Measurements from ENCODE around the gene COL16A1. TPM values are rescaled to one million over a fixed set of nuclear protein-coding genes. Genes with fewer than 3 reads are reported as not detected.

COL16A1 gene
- total RNA-seq, 1 experiment from 2014 or later, result 6.2 TPM

GRCh38 chr1:31697369-31697984 is 6.3 kb downstream of the COL16A1 start:
- Histone ChIP-seq H2BK20ac (ENCODE audit: low read depth, low read length, poor library complexity, severe bottlenecking) (no peak overlapping the region), H3K23me2 (ENCODE audit: insufficient read length, low read depth, low read length, poor library complexity, severe bottlenecking) (no peaks in the 10 kb centered on the region), H3K27ac (ENCODE audit: insufficient read length, low read depth, low read length) (no peak overlapping the region), H2BK15ac (ENCODE audit: low read depth, low read length) (no peak overlapping the region), H2BK5ac (ENCODE audit: insufficient read length, low read length) (no peak overlapping the region), H4K20me1 (ENCODE audit: control insufficient read depth, insufficient read depth, insufficient read length) (no peaks in the 10 kb centered on the region), H2AFZ (ENCODE audit: low read length) (no peak overlapping the region), H2BK120ac (ENCODE audit: low read depth, low read length, poor library complexity, severe bottlenecking) (no peak overlapping the region), H4K5ac (ENCODE audit: insufficient read length, low read depth, low read length) (no peak overlapping the region), H3K79me2 (ENCODE audit: insufficient read depth, low read length) (no peaks in the 10 kb centered on the region), H3K27me3 (ENCODE audit: insufficient read depth, low read length) (no peaks in the 10 kb centered on the region; the same call in 1 of the 2 replicates), H3K14ac (ENCODE audit: insufficient read depth, low read length) (no peak overlapping the region), H3T11ph (ENCODE audit: low read length) (no peak overlapping the region), H4K8ac (replicated peaks; ENCODE audit: insufficient read length, low read depth, low read length) (no peak overlapping the region), H3K79me1 (ENCODE audit: insufficient read depth, low read depth, low read length, poor library complexity, severe bottlenecking) (no peaks in the 10 kb centered on the region), H2AK5ac (ENCODE audit: insufficient read length, low read length) (no peak overlapping the region), H4K91ac (ENCODE audit: insufficient read length, low read depth, low read length) (no peak overlapping the region), H3K56ac (ENCODE audit: insufficient read length, low read depth, low read length) (peak overlapping the region; percentile 5), H3K4me1 (ENCODE audit: insufficient read depth, low read length) (peaks cover 3% of the 10 kb centered on the region; the same call in 1 of the 2 replicates), H3K23ac (ENCODE audit: insufficient read length, low read depth, low read length) (no peak overlapping the region), H3K9me3 (ENCODE audit: control insufficient read depth, low read depth, low read length) (no peaks in the 10 kb centered on the region), H3K4me2 (ENCODE audit: insufficient read depth, insufficient read length, low read length) (no peak overlapping the region), H2BK12ac (ENCODE audit: insufficient read length, low read depth, low read length) (no peak overlapping the region), H3K9ac (ENCODE audit: extremely low read depth, insufficient read length, low read length) (no peak overlapping the region), H3K18ac (ENCODE audit: insufficient read length, low read depth, low read length) (no peak overlapping the region), H3K4ac (ENCODE audit: low read depth, low read length) (no peak overlapping the region)
- H3K36me3 Mint-ChIP-seq (ENCODE audit: insufficient read depth in 1 of 3, low read depth in 3 of 3), result no peaks in the 10 kb centered on the region
- H3K4me1 Mint-ChIP-seq, result peaks cover 10 to 17% of the 10 kb centered on the region in 2 experiments
- WGBS (ENCODE audit: extremely low coverage, insufficient read length, low lambda C conversion rate), result no CpG with 5 or more reads among the region's 12 CpGs
- H3K27me3 Mint-ChIP-seq (ENCODE audit: low read depth), result no peaks in the 10 kb centered on the region; the same call in 1 of the 2 replicates
- peak overlapping the region in 1 of 3 experiments; percentile 36; a peak in 1 of 7 replicates for H3K27ac Mint-ChIP-seq
- H3K4me3 Mint-ChIP-seq, result no peak overlapping the region
- no peak for DNase-seq
- TF ChIP-seq CTCF (conservative IDR thresholded peaks at IDR 0.05), result no peak
- H3K9me3 Mint-ChIP-seq, result no peaks in the 10 kb centered on the region

All from H9 (cell line).